Fibroblast of gingiva (primary cell): ENCODE data around the gene MAST2.
"Not testable (repeated sequence)": the region's sequence is repeated elsewhere in the genome, so short reads cannot be mapped to it uniquely, and the experiment has no call there.

Experiments
- DNase-seq: peaks from one replicate; pipeline ENCODE4 v3.0.0-alpha.2; 2011; ENCODE audit warnings: low read depth

MAST2 gene

DNA sequence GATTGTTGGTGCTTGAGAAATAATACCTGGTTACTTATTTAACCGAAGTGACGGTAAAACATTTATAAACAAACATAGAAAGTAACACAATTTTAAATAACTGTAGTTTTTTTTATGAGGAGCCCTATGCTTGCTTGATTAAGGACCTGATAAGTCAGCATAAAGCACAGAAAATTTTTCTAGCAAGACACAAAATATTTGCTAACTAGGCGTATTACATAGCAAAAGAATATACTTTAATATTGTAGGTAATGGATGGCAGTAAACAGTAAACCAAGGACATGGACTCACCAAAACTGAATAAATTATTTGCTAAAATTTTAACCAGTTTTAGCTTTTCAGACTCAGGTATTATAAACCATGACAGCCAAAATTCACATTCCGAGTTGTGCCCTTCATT, 90.9 kb downstream of the MAST2 start:
- no peak for DNase-seq

DNA sequence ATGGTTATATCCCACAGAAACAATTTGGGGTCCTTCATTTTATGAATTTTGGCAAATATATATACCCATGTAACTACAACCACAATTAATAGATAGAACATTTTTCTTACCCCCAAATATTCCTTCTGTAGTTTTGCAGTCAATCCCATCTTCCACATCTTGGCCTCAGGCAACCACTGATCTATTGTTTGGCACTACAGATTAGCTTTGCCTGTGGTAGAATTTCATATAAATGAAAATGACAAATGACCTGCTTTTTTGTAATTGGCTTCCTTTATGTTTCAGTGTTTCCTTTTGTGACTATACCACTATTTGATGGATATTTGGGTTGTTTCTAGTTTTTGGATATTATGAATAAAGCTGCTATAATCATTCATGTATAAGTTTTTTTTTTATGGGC, 91.5 kb downstream of the MAST2 start:
- no peak for DNase-seq

DNA sequence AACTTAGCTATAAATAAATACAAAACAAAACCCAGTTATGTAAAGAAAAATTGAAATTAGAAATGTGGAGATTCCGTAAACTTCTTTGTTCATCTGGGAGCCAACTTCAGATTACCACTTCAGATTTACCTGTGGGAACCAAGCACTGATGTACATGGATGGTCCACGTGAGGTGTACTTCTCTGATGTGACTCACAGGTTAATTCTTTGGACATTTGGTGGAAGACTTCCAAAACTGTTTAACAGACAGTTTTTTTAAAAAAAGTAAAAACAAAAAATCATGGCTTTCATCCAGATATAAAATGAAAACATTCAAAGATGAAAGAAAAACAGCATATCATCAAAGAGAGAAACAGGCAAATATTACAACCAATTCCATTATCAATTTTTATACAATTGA, 92.0 kb downstream of the MAST2 start:
- DNase-seq, result no peak

DNA sequence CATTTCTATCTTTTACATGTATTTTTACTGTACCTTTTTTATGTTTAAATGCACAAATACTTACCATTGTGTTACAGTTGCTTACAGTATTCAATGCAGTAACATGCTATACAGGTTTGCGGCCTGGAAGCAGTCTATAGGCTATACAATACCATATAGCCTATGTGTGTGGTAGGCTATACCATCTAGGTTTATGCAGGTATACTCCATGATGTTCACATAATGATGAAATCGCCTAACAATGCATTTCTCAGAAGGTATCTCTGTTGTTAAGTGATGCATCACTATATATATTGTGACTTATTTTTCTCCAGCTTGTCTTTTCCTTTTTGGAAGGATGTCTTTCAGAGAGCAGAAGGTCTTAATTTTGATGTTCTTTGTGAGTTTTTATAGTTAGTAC, 103.5 kb downstream of the MAST2 start:
- DNase-seq, result no peak

DNA sequence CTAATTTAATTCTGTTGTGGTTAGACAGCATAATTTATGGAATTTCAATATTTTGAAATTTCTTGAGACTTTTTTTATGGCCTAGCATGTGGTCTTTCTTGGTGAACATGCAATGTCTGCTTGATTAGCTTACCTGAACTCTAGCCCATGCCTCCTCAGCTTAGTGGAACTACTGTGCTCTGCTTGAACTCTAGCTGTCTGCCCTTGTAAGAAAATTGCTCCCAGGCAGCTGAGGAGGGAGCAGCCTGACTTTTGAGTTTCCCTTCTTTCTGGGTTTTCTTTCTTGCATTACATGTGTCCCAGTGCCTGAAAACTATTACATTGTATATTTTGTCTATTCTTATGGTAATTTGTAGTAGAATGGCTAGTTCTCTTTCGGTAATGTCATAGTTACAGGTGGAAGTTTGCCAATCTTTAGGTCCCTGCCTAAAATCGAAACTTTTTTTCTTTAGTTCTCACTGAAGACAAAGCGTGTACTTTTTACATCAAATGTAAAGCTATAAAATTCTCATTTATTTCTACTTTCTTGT, 105.3 kb downstream of the MAST2 start:
- no peak for DNase-seq

DNA sequence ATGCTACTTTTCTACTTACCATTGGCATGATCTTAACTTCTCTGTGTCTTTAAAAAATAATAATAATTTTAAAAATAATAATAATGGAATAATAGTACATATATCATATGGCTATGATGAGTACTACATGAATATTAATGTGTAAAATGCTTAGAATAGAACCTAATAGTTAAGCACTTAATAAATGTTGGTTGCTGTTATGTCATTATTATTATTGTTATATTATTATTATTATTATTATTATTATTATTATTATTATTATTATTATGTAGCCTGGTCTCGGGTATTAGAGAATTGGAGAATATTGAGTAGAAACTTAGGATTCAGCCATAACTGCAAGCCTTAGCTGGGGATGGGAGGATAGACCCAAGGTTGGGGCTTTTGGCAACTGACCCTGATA, 108.2 kb downstream of the MAST2 start:
- no peak for DNase-seq

DNA sequence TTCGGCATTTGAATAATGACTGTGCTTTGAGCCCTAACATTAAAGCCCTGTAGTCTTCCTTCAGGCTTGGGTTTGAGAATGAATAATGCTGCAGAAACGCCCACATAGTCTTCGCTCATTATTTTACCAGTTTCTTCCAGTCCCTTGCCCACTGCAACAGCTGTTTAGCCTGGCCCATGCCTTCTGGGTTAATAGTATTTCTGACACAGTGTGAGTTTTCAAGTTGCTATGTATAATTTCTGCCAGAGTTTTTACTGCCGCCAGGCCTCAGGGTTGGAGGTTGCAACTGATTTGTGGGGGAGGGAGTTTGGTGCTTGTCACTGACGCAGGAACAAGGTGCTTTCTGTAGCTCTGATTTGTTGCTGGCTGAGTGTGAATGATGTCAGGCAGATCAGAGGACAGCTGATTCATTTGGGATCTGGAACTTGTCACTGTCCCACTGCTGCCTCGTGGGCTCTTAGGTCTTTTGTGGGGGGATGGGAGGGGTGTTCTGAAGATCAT, 109.8 kb downstream of the MAST2 start:
- peak; percentile 77 for DNase-seq

DNA sequence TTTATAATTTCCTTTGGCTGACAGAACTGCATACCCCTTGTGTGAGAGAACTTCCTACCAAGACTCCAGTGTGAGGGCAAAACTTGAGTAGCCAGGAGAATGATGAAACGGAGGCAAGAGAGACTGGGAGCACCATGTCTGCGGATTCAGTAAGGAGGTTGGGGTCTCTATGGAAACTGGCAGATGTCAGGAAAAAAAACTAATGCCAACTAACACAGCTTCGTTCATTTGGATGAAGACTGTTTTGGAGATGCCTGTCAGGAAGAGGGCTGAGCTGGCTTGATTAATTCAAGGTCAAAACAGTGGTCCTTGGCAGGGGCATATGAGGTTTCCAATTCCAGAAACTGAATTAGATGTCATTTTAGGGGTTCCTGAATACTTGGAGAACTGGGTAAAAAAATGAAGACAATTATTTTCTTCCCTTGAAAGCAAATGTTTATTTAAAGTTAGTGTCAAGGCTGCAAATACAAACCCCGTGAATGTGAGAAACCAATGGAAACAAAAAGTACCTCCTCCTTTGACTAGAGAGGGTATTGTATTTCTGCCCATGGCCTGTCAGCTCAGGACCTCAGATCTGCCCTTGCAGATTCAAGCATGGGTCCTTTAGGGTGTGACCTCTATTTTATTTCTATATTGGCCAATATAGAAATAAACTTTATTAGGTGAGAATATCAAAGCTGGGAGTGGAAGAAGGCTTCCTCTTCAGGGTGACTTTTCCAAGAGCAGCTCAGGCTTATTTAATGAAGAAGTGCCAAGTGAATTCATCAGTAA, 110.5 kb downstream of the MAST2 start:
- peak; percentile 4 for DNase-seq

DNA sequence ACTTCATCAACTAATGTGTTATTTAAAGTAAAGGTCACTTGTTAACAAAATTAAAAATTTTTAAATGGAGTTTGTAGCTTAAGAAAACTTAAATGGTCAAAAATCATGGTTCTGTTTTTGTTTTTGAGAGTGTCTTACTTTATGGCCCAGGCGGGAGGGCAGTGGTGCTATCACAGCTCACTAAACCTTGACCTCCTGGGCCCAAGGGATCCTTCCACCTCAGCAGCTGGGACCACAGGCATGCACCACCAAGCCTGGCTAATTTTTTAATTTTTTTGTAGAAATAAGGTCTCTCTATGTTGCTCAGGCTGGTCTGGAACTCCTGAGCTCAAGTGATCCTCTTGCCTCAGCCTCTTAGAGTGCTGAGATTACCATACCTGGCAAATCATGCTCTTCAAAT, 111.4 kb downstream of the MAST2 start:
- no peak for DNase-seq

DNA sequence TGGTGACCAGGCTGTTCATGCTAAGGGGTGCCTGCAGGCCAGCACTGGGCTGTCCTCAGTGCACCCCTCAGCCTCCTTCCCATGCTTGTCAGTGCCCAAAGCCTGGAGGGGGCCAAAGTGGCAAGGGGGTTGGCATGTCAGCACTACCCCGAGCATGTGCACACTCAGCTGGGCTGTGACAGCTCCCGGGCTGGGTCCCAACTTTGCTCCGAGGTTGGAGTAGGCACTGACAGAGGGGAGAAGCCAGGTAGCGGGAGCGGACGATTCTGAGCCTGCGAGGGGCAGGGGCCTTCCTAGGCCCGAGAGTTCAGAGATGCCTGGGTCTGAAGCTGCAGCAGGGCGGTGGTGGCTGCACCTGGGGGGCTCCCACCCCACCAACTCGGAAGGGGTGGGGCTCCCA, 119.0 kb downstream of the MAST2 start:
- no peak for DNase-seq

DNA sequence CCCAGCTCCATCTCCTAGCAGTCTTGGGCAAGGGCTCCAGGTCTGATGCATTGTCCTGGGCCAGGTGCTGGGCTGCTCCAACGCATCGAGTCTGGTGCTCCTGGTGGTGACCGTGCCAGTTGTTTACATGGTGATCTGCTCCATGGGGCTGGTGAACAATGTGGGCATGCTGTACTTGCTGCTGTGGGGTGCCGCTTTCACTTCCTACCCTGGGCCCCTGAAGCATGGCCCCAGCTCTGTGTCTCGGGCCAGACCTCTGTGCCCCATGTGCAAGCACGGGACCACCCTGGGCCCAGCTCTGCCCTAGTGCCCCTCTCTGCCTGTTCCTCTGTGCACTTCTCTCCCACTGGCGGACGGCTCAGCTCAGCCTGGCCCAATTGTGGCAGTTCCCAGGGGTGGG, 119.4 kb downstream of the MAST2 start:
- DNase-seq, result no peak

DNA sequence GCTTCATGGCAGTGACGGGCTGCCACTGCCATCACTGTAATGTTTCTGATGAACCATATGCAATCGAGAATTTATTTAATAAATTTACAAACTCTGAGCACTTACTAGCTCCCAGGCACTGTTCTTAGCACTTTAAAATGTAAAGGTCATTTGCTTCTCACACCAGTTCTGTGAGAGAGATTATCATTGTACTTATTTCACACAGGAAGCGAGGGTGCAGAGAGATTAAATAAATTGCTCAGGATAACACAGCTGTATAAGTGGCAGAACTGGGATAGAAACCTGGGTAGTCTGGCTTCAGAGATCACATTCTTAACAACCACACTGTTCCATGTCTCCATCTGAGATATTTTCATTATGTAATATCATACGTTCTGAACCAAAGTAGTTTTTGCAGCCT, 119.9 kb downstream of the MAST2 start:
- DNase-seq, result no peak

DNA sequence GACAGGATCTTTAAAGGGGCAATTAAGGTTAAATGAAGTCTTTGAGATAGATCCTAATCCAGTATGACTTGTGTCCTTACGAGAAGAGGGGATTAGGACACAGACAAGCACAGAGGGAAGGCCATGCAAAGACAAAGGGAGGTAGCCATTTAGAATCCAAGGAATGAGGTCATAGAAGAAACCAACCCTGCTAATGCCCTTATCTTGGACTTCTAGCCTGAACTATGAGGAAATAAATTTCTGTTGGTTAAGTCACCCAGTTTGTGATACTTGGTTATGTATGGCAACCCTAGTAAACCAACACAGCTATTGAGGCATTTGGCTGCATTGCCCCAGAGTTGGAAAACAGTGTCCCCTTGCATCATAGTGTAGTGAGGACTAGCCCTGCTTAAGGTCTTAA, 121.3 kb downstream of the MAST2 start:
- DNase-seq, result peak; percentile 17

DNA sequence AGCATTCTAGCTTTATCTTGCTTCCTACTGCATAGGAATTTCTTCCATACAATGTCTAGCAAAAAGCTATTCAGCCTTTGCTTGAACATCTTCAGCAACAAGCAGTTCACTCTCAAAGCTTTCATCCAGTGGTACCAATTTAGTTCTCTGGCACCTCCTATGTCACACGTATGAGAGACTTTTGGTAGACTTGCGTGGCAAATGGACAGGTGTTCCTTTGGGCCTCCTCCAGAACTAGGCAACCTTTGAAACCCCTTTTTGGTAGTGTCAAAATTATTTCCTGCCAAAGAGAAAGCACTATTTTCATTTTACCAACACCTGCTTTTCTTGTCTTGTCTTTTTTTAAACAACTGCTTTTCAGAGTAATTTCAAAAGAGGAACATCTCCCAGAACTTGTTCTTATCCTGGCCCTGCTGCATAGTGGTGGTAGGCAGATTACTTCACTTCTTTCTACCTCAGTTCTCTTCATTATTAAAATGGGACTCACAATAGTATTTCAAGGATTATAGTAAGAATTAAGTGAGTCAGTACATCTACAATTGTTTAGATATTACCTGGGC, 122.4 kb downstream of the MAST2 start:
- DNase-seq, result no peak

DNA sequence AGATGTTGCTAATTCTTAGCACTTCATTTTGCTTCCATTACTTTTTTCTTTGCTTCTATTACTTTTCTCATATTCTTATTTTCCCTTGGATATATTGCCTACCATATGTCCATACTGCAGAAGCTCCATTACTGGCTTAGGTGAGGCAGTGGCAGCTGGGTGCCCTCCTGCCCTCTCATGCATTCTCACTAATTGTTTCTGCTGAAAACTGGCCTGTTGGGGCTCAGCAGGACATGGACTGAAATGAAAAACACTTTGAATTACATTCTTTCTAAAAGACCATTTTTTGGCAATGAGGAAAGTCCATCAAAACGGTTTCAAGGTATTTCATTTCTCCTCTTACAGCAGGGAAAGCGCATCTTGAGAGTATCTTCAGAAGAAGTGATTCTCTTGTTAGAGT, 122.9 kb downstream of the MAST2 start:
- no peak for DNase-seq

DNA sequence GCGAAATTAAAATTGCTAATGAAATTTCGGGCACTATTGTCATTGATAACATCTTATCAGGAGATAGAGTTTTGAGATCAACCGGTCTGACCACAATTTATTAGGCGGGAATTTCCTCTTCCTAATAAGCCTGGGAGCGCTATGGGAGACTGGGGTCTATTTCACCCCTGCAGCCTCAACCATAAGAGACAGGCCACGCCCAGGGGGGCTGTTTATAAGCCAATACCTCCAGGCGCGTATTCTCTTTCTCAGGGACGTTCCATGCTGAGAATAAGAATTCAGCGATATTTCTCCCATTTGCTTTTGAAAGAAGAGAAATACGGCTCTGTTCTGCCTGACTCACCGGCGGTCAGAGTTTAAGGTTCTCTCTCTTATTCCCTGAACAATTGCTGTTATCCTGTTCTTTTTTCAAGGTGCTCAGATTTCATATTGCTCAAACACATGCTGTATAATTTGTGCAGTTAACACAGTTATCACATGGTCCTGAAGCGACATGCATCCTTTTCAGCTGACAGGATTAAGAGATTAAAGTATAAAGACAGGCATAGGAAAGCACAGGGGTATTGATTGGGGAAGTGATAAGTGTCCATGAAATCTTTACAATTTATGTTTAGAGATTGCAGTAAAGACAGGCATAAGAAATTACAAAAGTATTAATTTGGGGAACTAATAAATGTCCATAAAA, 124.0 kb downstream of the MAST2 start:
- DNase-seq, result not testable (repeated sequence)

DNA sequence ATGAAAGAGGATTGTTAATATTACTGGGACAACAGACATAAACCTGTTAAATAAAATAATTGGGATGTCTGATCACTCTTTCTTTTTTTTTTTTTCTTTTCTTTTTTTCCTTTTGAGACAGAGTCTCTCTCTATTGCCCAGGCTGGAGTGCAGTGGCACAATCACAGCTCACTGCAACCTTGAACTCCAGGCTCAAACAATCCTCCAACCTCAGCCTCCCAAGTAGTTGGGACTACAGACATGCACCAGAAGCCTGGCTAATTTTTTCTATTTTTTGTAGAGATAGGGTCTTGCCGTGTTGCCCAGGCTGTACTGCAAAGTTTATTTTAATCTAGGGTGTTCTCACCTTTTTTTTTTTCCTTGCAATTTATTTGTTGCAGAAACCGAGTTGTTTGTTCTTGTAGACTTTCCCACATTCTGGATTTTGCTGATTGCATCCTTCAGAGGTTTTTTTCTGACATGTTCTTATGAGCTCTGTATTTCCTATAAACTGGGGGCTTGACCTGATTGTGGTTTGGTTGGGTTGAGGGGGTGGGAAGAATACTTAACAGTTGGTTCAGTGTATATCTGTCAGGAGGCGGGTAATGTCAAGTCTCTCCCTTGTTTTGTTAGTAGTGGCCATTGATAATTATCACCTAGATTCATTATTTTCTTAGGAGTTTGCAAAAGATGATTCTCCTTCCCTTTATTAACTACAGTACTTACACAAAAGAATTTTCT, 125.2 kb downstream of the MAST2 start:
- DNase-seq, result no peak

DNA sequence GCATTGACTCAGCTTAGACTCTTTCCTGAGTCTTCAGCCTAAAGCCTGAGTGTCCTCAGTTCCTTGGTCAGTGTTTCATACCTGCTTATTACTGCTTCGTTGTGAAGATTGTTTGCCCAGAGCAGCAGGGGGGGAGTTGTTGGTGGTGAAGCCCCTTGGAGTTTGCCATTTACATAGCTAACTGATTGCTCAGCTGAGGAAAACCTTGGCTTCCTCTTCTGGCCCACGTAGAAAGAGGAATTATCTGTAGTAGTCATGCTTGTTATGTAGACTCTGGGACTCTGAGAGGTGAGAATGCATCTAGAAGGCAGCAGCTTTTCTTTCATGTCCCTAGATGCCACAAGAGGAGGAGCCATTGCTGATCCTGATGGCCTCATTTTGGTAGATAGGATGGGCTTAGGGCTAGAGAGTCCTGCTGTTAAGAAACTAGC, 125.9 kb downstream of the MAST2 start:
- DNase-seq, result peak; percentile 61

DNA sequence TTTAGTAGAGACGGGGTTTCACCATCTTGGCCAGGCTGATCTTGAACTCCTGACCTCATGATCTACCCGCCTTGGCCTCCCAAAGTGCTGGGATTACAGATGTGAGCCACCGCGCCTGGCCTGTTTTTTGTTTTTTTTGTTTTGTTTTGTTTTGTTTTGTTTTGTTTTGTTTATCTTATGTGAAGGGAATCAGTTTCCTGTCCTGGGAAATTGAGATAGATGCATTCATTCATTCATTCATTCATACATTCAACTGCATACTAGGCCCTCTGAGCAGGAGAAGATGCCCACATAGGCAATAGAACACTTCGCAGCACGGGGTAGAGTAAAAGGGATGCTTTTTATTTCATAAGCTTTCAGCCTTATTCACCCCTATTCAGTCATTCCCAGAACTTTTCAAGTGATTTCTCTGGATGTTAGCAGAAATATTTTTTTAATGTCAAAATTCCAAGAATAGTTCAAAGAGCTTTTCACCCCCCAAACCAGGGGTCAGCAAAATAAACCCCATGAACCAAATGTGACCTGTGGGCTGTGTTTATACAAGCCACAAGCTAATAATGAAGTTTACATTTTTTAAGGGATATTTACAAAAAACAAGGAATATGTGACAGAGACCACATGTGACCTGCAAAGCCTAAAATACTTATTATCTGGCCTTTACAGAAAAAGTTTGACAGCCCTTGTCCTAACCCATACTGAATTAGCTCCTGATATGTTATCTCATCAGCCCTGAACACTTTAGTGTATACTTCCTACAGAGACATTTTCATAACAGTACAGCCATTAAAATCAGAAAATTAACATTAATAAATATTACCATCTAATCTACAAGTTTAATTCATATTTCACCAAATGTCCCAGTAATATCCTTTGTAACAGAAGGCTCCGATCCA, 127.1 kb downstream of the MAST2 start:
- DNase-seq, result peak; percentile 18

DNA sequence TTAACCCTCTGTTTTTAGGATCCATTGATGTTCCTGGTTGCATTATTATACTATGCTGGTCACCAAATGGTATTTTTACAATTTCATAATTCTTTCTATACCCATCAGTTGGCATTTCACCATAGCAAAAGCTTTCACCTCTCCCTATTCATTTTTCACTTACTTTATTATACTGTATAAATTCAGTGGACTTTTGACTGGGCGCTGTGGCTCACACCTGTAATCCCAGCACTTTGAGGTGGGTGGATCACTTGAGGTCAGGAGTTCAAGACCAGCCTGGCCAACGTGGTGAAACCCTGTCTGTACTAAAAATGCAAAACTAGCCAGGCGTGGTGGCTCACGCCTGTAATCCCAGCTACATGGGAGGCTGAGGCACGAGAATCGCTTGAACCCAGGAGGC, 128.8 kb downstream of the MAST2 start:
- not testable (repeated sequence) for DNase-seq

DNA sequence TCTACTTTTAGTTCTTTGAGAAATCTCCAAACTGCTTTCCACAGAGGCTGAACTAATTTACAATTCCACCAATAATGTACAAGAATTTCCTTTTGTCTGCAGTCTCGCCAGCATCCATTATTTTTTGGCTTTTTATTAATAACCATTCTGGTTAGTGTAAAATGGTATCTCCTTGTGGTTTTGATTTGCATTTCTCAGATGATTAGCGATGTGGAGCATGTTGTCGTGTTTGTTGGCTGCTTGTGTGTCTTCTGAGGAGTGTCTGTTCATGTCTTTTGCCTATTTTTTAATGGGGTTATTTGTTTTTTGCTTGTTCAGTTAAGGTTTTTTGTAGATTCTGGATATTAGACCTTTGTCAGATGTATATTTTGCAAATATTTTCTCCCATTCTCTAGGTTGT, 131.5 kb downstream of the MAST2 start:
- DNase-seq, result no peak
